ENCODE results near the gene SMIM1.

SMIM1 gene

DNA sequence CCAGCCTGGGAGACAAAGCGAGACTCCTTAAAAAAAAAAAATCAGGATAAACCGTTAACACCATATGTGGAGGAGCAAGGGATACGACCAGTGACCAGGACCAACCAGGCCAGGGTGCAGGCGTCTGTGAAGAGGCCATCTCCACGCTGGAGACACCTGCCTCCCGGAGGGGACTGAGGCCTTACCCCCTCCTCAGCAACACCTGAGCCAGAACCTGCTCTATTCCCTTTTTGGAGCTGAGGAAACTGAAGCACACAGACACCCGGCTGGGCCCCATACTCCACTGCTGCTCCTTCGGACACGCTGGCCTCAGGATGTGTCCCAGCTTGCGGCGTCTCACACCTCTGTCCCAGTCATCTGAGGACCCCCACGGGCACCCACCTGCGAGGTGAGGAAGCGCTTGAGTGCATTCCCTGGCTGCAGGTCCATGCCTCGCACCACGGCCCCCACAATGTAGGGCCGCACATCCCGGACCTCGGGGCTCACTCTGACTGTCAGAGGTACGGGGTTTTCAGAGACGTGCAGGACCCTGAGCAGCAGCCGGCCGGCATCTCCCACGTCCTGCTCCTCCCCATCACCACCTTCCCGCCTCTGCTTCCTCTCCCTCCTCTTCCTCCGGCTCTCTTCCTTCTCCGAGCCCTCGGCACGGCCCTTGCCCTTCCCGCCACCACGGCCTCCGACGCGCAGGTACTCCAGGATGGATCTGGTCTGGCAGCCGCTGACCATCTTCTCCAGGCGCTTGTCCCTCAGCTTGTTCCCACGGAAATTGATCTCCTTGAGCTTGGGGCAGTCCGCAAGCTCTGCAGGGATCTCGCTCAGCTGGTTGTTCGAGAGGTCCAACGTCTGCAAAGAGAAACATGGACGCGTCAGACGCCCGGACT, 14.2 kb downstream of the SMIM1 start:
- Histone ChIP-seq H3K79me1 (replicated peaks; ENCODE audit: low read length, poor library complexity, severe bottlenecking) (peaks cover 50% of the 10 kb centered on the region), H3K18ac (ENCODE audit: low read depth in 1 of 2, low read length in 2 of 2) (no peak overlapping the region), H3K4me1 (ENCODE audit: control insufficient read depth, insufficient read depth, low read depth, low read length) (peaks cover 2% of the 10 kb centered on the region), H3K4me3 (ENCODE audit: insufficient read depth in 1 of 2, low read depth in 1 of 2, low read length in 2 of 2) (no peak overlapping the region), H4K8ac (ENCODE audit: low read length) (no peak overlapping the region), H3K27ac (ENCODE audit: low read length, poor library complexity, severe bottlenecking) (no peak overlapping the region), H3K14ac (ENCODE audit: low read length in 2 of 2) (no peak overlapping the region), H2BK5ac (ENCODE audit: low read depth, low read length, poor library complexity, severe bottlenecking) (no peak overlapping the region), H2BK15ac (ENCODE audit: low read depth, poor library complexity, severe bottlenecking) (no peak overlapping the region), H3K23ac (ENCODE audit: low read length in 2 of 2) (no peak overlapping the region), H2BK12ac (ENCODE audit: low read length in 2 of 2) (no peak overlapping the region), H3K4ac (ENCODE audit: low read depth in 1 of 2, low read length in 2 of 2) (no peak overlapping the region), H2AK5ac (ENCODE audit: low read length, severe bottlenecking) (no peak overlapping the region), H3K27me3 (ENCODE audit: control insufficient read depth in 1 of 2, insufficient read depth in 1 of 2, low read length in 2 of 2) (no peaks in the 10 kb centered on the region), H2AFZ (ENCODE audit: low read depth, low read length) (no peak overlapping the region), H4K91ac (ENCODE audit: low read length) (no peak overlapping the region), H2BK120ac (ENCODE audit: low read depth, low read length) (no peak overlapping the region), H3K4me2 (ENCODE audit: low read length, poor library complexity, severe bottlenecking) (no peak overlapping the region), H3K36me3 (ENCODE audit: control insufficient read depth in 1 of 2, insufficient read depth in 2 of 2, low read depth in 1 of 2, low read length in 2 of 2) (peaks cover 73 to 88% of the 10 kb centered on the region in 2 experiments), H3K9ac (ENCODE audit: low read length) (no peak overlapping the region), H3K9me3 (ENCODE audit: control insufficient read depth, low read length) (no peaks in the 10 kb centered on the region)
- WGBS = 97% methylated on average over 45 of the region's 45 CpGs
- DNase-seq = no peak

DNA sequence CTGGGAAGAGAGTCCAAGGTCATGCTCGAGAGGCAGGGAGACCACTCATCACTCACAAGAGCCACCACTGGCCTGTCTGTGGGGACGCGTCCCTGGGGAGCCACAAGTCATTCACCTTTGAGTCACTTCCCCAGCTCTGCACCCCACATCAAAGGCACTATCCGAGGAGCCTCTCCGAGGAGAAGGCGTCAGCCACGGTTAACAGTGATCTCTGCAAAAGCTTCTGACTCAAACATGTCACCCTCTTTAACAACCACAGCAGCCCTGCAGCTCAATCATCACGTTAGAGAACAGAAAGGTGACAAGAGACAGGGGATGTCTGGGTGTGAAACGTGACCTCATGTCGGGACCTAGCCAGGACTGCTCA, 14.8 kb downstream of the SMIM1 start:
- Histone ChIP-seq H2BK15ac (ENCODE audit: low read depth, poor library complexity, severe bottlenecking) (no peak overlapping the region), H3K27ac (ENCODE audit: low read length, poor library complexity, severe bottlenecking) (no peak overlapping the region), H3K9me3 (ENCODE audit: control insufficient read depth, low read length) (no peaks in the 10 kb centered on the region), H2AK5ac (ENCODE audit: low read length, severe bottlenecking) (no peak overlapping the region), H3K4ac (ENCODE audit: low read depth in 1 of 2, low read length in 2 of 2) (no peak overlapping the region), H4K91ac (ENCODE audit: low read length) (no peak overlapping the region), H2BK12ac (ENCODE audit: low read length in 2 of 2) (no peak overlapping the region), H3K18ac (ENCODE audit: low read depth in 1 of 2, low read length in 2 of 2) (no peak overlapping the region), H2AFZ (ENCODE audit: low read depth, low read length) (no peak overlapping the region), H3K4me2 (ENCODE audit: low read length, poor library complexity, severe bottlenecking) (no peak overlapping the region), H4K8ac (ENCODE audit: low read length) (no peak overlapping the region), H3K4me3 (ENCODE audit: insufficient read depth in 1 of 2, low read depth in 1 of 2, low read length in 2 of 2) (no peak overlapping the region), H2BK120ac (ENCODE audit: low read depth, low read length) (no peak overlapping the region), H3K4me1 (ENCODE audit: control insufficient read depth, insufficient read depth, low read depth, low read length) (peaks cover 2% of the 10 kb centered on the region), H2BK5ac (ENCODE audit: low read depth, low read length, poor library complexity, severe bottlenecking) (no peak overlapping the region), H3K27me3 (ENCODE audit: control insufficient read depth in 1 of 2, insufficient read depth in 1 of 2, low read length in 2 of 2) (no peaks in the 10 kb centered on the region), H3K79me1 (replicated peaks; ENCODE audit: low read length, poor library complexity, severe bottlenecking) (peaks cover 48% of the 10 kb centered on the region), H3K36me3 (ENCODE audit: control insufficient read depth in 1 of 2, insufficient read depth in 2 of 2, low read depth in 1 of 2, low read length in 2 of 2) (peaks cover 70 to 87% of the 10 kb centered on the region in 2 experiments), H3K14ac (ENCODE audit: low read length in 2 of 2) (no peak overlapping the region), H3K9ac (ENCODE audit: low read length) (no peak overlapping the region), H3K23ac (ENCODE audit: low read length in 2 of 2) (no peak overlapping the region)
- no peak for DNase-seq
- WGBS = 78% methylated on average over 8 of the region's 10 CpGs

DNA sequence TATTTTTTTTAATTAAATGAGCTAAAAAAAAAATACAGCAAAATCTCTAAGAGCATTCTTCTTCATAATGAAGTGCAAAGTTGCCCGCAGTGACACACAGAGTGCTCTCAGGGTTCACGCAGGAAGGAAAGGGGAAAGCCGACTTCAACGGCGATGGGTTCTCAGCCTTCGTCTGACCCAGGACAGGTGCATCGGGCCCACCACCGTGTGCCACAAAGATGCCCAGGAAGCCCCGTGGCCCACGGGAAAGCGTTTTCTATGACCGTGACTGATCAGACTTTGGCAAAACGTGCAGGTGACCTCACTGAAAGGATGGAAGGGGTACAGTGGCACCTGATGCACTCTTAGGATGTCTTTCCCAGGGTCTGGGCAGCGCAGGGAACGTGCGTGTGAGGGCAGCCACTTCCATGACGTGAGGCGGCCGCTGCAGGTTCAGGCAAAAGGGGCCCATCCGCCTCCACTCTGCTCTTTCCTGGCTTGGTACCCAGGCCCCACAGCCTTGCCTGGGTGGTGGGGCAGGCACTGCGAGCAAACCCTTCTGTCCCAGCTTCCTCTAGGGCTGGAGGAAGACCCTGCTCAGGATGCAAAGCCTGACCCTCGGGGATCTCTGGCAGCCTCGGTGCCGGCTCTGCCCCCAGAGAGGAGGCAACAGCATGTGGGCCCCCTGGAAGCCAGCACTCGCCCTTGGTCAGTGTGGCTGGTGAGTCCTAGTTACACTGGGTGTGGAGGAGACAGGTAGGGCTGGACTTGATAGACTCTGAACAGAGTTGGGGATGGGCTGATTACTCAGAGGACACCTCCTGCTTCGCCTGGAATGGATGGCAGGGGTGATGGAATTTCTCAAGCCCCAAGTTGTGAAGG, 15.4 kb downstream of the SMIM1 start:
- no peaks in the 10 kb centered on the region for H3K9me3 ChIP-seq (ENCODE audit: control insufficient read depth, low read length)
- no peaks in the 10 kb centered on the region for H3K27me3 ChIP-seq (ENCODE audit: control insufficient read depth in 1 of 2, insufficient read depth in 1 of 2, low read length in 2 of 2)
- H2BK15ac ChIP-seq (ENCODE audit: low read depth, poor library complexity, severe bottlenecking) = no peak overlapping the region
- H2AFZ ChIP-seq (ENCODE audit: low read depth, low read length) = no peak overlapping the region
- no peak overlapping the region for H3K23ac ChIP-seq (ENCODE audit: low read length in 2 of 2)
- H3K9ac ChIP-seq (ENCODE audit: low read length) = no peak overlapping the region
- no peak overlapping the region for H3K4me3 ChIP-seq (ENCODE audit: insufficient read depth in 1 of 2, low read depth in 1 of 2, low read length in 2 of 2)
- no peak for DNase-seq
- no peak overlapping the region for H2BK12ac ChIP-seq (ENCODE audit: low read length in 2 of 2)
- H2AK5ac ChIP-seq (ENCODE audit: low read length, severe bottlenecking) = no peak overlapping the region
- no peak overlapping the region for H4K8ac ChIP-seq (ENCODE audit: low read length)
- no peak overlapping the region for H2BK5ac ChIP-seq (ENCODE audit: low read depth, low read length, poor library complexity, severe bottlenecking)
- no peak overlapping the region for H3K18ac ChIP-seq (ENCODE audit: low read depth in 1 of 2, low read length in 2 of 2)
- H3K4ac ChIP-seq (ENCODE audit: low read depth in 1 of 2, low read length in 2 of 2) = no peak overlapping the region
- 97% methylated on average over 26 of the region's 26 CpGs for WGBS
- no peak overlapping the region for H3K4me2 ChIP-seq (ENCODE audit: low read length, poor library complexity, severe bottlenecking)
- H3K14ac ChIP-seq (ENCODE audit: low read length in 2 of 2) = no peak overlapping the region
- H2BK120ac ChIP-seq (ENCODE audit: low read depth, low read length) = no peak overlapping the region
- H4K91ac ChIP-seq (ENCODE audit: low read length) = no peak overlapping the region
- peaks cover 2% of the 10 kb centered on the region for H3K4me1 ChIP-seq (ENCODE audit: control insufficient read depth, insufficient read depth, low read depth, low read length)
- no peak overlapping the region for H3K27ac ChIP-seq (ENCODE audit: low read length, poor library complexity, severe bottlenecking)
- peaks cover 64 to 80% of the 10 kb centered on the region in 2 experiments for H3K36me3 ChIP-seq (ENCODE audit: control insufficient read depth in 1 of 2, insufficient read depth in 2 of 2, low read depth in 1 of 2, low read length in 2 of 2)
- H3K79me1 ChIP-seq (replicated peaks; ENCODE audit: low read length, poor library complexity, severe bottlenecking) = peaks cover 45% of the 10 kb centered on the region

DNA sequence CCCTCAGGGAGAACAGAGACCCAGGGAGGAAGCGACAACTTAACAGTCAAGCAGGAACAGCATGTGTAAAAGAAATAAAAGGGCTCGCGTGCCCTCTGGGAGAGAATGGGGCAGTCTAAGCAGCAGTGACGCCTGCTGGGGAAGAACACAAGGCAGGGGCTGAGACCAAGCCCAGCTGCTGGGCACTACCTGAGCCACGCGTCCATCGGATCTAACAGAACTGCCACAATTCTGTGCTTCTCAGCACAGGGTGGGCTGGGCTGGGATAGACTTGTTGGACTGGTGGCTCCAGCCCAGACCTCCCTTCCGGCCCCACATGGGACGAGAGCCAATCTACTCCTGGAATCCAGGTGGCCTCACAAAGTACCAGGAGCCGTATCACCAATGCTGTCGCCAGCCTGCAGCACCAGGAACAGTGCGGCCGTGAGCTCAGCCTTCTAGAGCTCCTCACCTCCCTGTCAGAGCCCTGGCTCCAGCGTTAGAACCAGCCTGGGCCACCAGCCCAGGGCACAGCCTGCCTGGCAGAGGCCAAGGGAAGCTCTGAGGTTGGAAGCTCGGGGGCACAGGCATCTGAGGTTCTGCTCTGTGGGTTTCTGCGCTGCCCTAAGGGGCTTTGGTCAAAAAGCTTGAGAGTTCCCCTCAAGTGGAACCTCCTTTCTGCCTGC, 16.3 kb downstream of the SMIM1 start:
- Histone ChIP-seq H3K4me3 (ENCODE audit: insufficient read depth in 1 of 2, low read depth in 1 of 2, low read length in 2 of 2) (no peak overlapping the region), H3K9me3 (ENCODE audit: control insufficient read depth, low read length) (no peaks in the 10 kb centered on the region), H3K18ac (ENCODE audit: low read depth in 1 of 2, low read length in 2 of 2) (no peak overlapping the region), H3K4ac (ENCODE audit: low read depth in 1 of 2, low read length in 2 of 2) (no peak overlapping the region), H3K4me2 (ENCODE audit: low read length, poor library complexity, severe bottlenecking) (no peak overlapping the region), H2AFZ (ENCODE audit: low read depth, low read length) (no peak overlapping the region), H3K9ac (ENCODE audit: low read length) (no peak overlapping the region), H3K36me3 (ENCODE audit: control insufficient read depth in 1 of 2, insufficient read depth in 2 of 2, low read depth in 1 of 2, low read length in 2 of 2) (peaks cover 55 to 73% of the 10 kb centered on the region in 2 experiments), H2BK12ac (ENCODE audit: low read length in 2 of 2) (no peak overlapping the region), H3K79me1 (replicated peaks; ENCODE audit: low read length, poor library complexity, severe bottlenecking) (peaks cover 43% of the 10 kb centered on the region), H4K8ac (ENCODE audit: low read length) (no peak overlapping the region), H4K91ac (ENCODE audit: low read length) (no peak overlapping the region), H2BK15ac (ENCODE audit: low read depth, poor library complexity, severe bottlenecking) (no peak overlapping the region), H3K14ac (ENCODE audit: low read length in 2 of 2) (no peak overlapping the region), H3K23ac (ENCODE audit: low read length in 2 of 2) (no peak overlapping the region), H3K4me1 (ENCODE audit: control insufficient read depth, insufficient read depth, low read depth, low read length) (peaks cover 6% of the 10 kb centered on the region), H2BK5ac (ENCODE audit: low read depth, low read length, poor library complexity, severe bottlenecking) (no peak overlapping the region), H2AK5ac (ENCODE audit: low read length, severe bottlenecking) (no peak overlapping the region), H3K27ac (ENCODE audit: low read length, poor library complexity, severe bottlenecking) (no peak overlapping the region), H3K27me3 (ENCODE audit: control insufficient read depth in 1 of 2, insufficient read depth in 1 of 2, low read length in 2 of 2) (no peaks in the 10 kb centered on the region), H2BK120ac (ENCODE audit: low read depth, low read length) (no peak overlapping the region)
- no peak for DNase-seq
- WGBS = 95% methylated on average over 16 of the region's 16 CpGs

Measured in mesenchymal stem cell (in vitro differentiated cells and primary cell).